Measurements from ENCODE around the gene FAM149A.

DNA sequence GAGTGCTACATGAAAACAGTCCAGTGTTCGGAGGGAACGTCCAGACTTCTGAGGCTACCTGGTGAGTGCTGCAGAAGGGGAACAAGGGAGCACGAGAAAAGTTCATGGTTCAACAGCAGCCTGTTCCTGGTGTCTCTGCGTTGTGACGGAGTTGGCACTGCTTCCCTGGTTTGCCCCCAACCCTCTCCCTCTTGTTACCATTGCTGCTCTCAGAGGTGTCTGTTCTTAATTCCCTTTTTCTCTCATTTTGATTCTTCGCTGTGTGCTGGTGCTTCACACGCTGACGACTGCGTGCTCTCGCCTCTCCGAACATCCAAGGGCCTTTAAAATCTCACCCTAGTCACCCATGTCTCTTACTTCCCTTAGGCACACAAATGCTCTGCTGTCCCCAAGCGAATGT lies 1.6 kb upstream of the FAM149A start:
- TF ChIP-seq POLR2AphosphoS5 (IDR thresholded peaks at IDR 0.05) = no peak
- TF ChIP-seq, protein P1, sequence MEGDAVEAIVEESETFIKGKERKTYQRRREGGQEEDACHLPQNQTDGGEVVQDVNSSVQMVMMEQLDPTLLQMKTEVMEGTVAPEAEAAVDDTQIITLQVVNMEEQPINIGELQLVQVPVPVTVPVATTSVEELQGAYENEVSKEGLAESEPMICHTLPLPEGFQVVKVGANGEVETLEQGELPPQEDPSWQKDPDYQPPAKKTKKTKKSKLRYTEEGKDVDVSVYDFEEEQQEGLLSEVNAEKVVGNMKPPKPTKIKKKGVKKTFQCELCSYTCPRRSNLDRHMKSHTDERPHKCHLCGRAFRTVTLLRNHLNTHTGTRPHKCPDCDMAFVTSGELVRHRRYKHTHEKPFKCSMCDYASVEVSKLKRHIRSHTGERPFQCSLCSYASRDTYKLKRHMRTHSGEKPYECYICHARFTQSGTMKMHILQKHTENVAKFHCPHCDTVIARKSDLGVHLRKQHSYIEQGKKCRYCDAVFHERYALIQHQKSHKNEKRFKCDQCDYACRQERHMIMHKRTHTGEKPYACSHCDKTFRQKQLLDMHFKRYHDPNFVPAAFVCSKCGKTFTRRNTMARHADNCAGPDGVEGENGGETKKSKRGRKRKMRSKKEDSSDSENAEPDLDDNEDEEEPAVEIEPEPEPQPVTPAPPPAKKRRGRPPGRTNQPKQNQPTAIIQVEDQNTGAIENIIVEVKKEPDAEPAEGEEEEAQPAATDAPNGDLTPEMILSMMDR (IDR thresholded peaks at IDR 0.05) = no peak

All from breast epithelium (tissue), 3 donors.